Left lung (tissue), 10 donors: ENCODE measurements around the gene CLCA2. TPM values are rescaled to one million over a fixed set of nuclear protein-coding genes. Genes with fewer than 3 reads are reported as not detected.
"Not testable (repeated sequence)": the region's sequence is repeated elsewhere in the genome, so short reads cannot be mapped to it uniquely, and the experiment has no call there.

Experiments used
- ATAC-seq: fragments of 200-7000 bp; cut with Tn5 transposase; one replicate; pipeline ENCODE4 v1.9.1; 2020; ENCODE audit warnings: moderate library complexity
- DNase-seq, 4 donors: peaks; one replicate each; pipeline ENCODE4 v3.0.0-alpha.2; 2013 to 2020
- H3K27ac ChIP-seq, 2 donors: fragments of 200-600 bp; sonication (generic) in 1 of 2; one replicate each; pipeline versions ENCODE4 v1.5.0 to v1.8.0; 2020 to 2021
- H3K27me3 ChIP-seq, 2 donors: fragments of 200-600 bp; sonication (generic) in 1 of 2; one replicate each; pipeline versions ENCODE4 v1.5.0 to v1.8.0; 2020 to 2021
- H3K36me3 ChIP-seq, 2 donors: fragments of 200-600 bp; sonication (generic) in 1 of 2; one replicate each; pipeline versions ENCODE4 v1.5.0 to v1.8.0; 2020 to 2021
- H3K4me1 ChIP-seq, 2 donors: fragments of 200-600 bp; one replicate each; pipeline ENCODE4 v1.8.0; 2021
- H3K4me3 ChIP-seq, 2 donors: fragments of 200-600 bp; sonication (generic) in 1 of 2; one replicate each; pipeline versions ENCODE4 v1.5.0 to v1.8.0; 2020 to 2021; ENCODE audit warnings: mild to moderate bottlenecking in 1 of 2
- H3K9me3 ChIP-seq, 2 donors: fragments of 200-600 bp; sonication (generic) in 1 of 2; one replicate each; pipeline versions ENCODE4 v1.5.0 to v1.8.0; 2020 to 2021
- CTCF ChIP-seq, 2 donors: fragments of 200-600 bp; sonication (generic) in 1 of 2; IDR thresholded peaks; one replicate each; pipeline versions ENCODE4 v1.5.0 to v1.8.0; 2021; ENCODE audit warnings: antibody characterized with exemption in 2 of 2
- intact Hi-C, 2 donors: fragments of 100-400 bp; cut with DNase I; formaldehyde crosslinking; loops; one replicate each; pipeline versions ENCODE4 v1.11.2 to v1.14.2; 2022
- polyA plus RNA-seq, 6 donors: library from polyadenylated mRNA; unstranded; fragments of 120-200 nt; gene quantifications; one replicate each; pipeline ENCODE4 v1.2.1, GENCODE V29; 2013; ENCODE audit not compliant: insufficient read length in 6 of 6
- total RNA-seq, 2 donors: library from RNA; stranded (reverse); fragmentation: NEBNext Ultra II Directional; extraction: Animal tissue kit (Norgen Biotek cat#: 25700); gene quantifications; one replicate each; pipeline ENCODE4 v1.2.1, GENCODE V29; 2021
- donor health status: DM: no; HTN: yes; CAD: no.
- donor health status: DM: no; HTN: no; CAD: no.

CLCA2 gene
- total and polyA plus RNA-seq, 8 donors: 0.13 to 0.42 (median 0.16) TPM

GRCh38 chr1:86500714-86501113, 76.7 kb downstream of the CLCA2 start:
- intact Hi-C loops: loop anchor here in 1 of 2 donors (10.0 kb wide), 1 partner anchor 126 kb away; no protein-coding TSS in a partner anchor
- H3K4me3 ChIP-seq: no peak overlapping the region
- no peaks in the 10 kb centered on the region for H3K36me3 ChIP-seq
- TF ChIP-seq CTCF (IDR thresholded peaks at IDR 0.05): no peak
- no peaks in the 10 kb centered on the region for H3K27me3 ChIP-seq
- peaks cover 0 to 23% of the 10 kb centered on the region in 2 donors for H3K4me1 ChIP-seq
- no peak for ATAC-seq
- H3K9me3 ChIP-seq: no peaks in the 10 kb centered on the region
- no peak for DNase-seq
- H3K27ac ChIP-seq: no peak overlapping the region

DNA sequence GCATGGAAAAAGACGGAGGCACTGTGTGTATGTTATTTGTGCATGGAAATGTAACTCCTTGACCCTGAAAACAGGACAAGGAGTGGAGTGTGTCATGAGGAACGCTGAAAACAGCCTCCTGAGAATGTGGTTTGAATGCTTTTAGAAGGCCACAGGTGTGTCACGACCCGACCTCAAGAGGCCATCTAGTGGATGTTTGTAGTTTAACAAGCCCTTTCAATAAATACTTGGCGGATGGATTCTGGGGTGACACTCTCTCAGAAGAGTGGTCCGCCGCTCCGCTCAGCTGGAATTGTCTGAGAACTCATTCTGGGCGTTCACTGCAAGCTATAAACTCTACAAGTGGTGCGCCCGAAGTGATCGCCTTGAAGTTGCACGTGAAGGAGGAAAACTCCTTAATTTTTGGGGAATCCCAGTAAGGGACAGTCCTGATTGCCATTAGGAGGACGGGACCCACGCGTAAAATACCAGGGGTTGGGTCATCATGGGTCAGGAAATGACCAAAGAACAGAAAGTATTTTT, 78.2 kb downstream of the CLCA2 start:
- DNase-seq: peak in 1 of 4 donors; percentile 38
- H3K27me3 ChIP-seq, H3K27ac ChIP-seq, H3K36me3 ChIP-seq, H3K4me3 ChIP-seq, H3K9me3 ChIP-seq: not testable (repeated sequence)
- intact Hi-C loops: loop anchor here in 1 of 2 donors (10.0 kb wide), 1 partner anchor 127 kb away; no protein-coding TSS in a partner anchor
- peaks cover 0 to 23% of the 10 kb centered on the region in 2 donors for H3K4me1 ChIP-seq
- ATAC-seq: peak; percentile 58
- peak in 1 of 2 donors; percentile 25 for TF ChIP-seq CTCF (IDR thresholded peaks at IDR 0.05)

GRCh38 chr1:86502721-86503405, 78.9 kb downstream of the CLCA2 start:
- Histone ChIP-seq H3K4me3 (peak overlapping the region in 1 of 2 donors; percentile 24), H3K27ac (peak overlapping the region in 1 of 2 donors; percentile 42)
- intact Hi-C loops: loop anchor here in 1 of 2 donors (10.0 kb wide), 1 partner anchor 128 kb away; no protein-coding TSS in a partner anchor

DNA sequence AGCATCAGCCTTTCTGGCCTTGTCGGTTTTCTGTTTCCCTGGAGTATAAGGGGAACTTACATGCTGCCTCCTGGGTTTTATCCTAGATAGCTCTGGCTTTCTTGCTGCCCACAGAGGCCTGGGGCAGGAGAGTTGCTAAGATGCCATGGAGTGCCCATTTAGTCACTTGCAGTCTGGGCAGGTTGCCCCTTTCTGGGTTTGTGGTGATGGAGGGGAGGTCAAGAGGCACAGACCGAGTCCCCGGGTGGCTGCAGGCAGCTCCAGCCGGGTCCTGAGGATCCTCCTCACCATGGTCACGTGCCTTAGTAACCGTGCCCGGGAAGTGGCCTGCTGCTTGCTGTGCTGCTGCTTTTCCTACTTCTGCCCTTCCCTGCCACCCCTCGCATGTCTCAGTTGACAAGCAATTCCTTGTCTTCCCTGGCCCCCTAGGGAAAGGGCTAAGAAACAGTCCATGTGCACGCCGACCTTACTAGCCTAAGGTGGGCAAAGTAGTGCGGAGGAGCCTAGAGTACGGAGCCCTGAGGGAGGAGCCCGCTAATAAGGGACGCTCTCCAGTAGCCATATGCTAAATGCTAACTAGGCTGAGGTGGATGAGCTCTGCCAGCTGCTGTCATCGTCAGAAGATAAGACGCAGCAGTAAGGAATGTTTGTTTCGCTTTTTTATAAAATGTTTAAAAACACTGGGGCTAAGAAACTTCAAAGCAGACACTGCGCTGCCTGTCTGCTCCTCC, 79.6 kb downstream of the CLCA2 start:
- Histone ChIP-seq H3K27ac (peak overlapping the region; percentile 42 to 67), H3K27me3 (no peaks in the 10 kb centered on the region), H3K4me3 (peak overlapping the region; percentile 12 to 24), H3K4me1 (peaks cover 0 to 23% of the 10 kb centered on the region in 2 donors), H3K36me3 (no peaks in the 10 kb centered on the region), H3K9me3 (no peaks in the 10 kb centered on the region)
- ATAC-seq (peak; percentile 58), DNase-seq (peak; percentile 38 to 82 (median 69))
- TF ChIP-seq CTCF (IDR thresholded peaks at IDR 0.05): no peak
- intact Hi-C loops: loop anchor here in 1 of 2 donors (10.0 kb wide), 1 partner anchor 129 kb away; no protein-coding TSS in a partner anchor

More at GRCh38 chr1:86502721-86503405, 78.9 kb downstream of the CLCA2 start:
- H3K4me1 ChIP-seq: peaks cover 0 to 23% of the 10 kb centered on the region in 2 donors
- no peaks in the 10 kb centered on the region for H3K36me3 ChIP-seq
- H3K9me3 ChIP-seq: no peaks in the 10 kb centered on the region
- DNase-seq: no peak
- H3K27me3 ChIP-seq: no peaks in the 10 kb centered on the region
- peak; percentile 13 for ATAC-seq
- no peak for TF ChIP-seq CTCF (IDR thresholded peaks at IDR 0.05)

DNA sequence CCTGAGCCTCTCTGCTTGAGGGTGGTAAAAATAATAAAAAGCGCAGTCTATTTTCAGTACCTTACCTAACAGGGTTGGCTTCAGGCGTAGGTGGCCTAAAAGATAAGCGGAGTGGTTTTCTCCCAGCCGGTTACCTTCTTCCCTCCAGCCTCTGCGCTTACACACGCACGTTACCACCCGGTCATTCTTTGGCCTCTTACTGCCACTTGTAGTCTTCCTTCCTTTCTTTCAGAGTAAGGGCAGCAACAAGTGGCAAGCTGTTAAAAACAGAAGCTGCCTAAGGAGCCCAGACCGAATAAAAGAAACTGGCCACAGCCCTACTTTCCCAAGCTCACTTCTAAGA, 80.1 kb downstream of the CLCA2 start:
- peaks cover 0 to 23% of the 10 kb centered on the region in 2 donors for H3K4me1 ChIP-seq
- intact Hi-C loops: loop anchor here in 1 of 2 donors (10.0 kb wide), 1 partner anchor 129 kb away; no protein-coding TSS in a partner anchor
- ATAC-seq: peak; percentile 72
- H3K27ac ChIP-seq: peak overlapping the region; percentile 42 to 67
- no peaks in the 10 kb centered on the region for H3K36me3 ChIP-seq
- no peaks in the 10 kb centered on the region for H3K27me3 ChIP-seq
- H3K4me3 ChIP-seq: peak overlapping the region; percentile 12 to 24
- peak in 2 of 4 donors; percentile 45 to 60 for DNase-seq
- TF ChIP-seq CTCF (IDR thresholded peaks at IDR 0.05): no peak
- H3K9me3 ChIP-seq: no peaks in the 10 kb centered on the region
